Measurements from ENCODE around the gene KRTAP12-3.
"Not testable (repeated sequence)": the region's sequence is repeated elsewhere in the genome, so short reads cannot be mapped to it uniquely, and the experiment has no call there.

KRTAP12-3 gene

GRCh38 chr21:44684077-44684476, 26.3 kb downstream of the KRTAP12-3 start:
- DNase-seq (ENCODE audit: low read depth in 1 of 2, low spot score in 1 of 2): no peak

DNA sequence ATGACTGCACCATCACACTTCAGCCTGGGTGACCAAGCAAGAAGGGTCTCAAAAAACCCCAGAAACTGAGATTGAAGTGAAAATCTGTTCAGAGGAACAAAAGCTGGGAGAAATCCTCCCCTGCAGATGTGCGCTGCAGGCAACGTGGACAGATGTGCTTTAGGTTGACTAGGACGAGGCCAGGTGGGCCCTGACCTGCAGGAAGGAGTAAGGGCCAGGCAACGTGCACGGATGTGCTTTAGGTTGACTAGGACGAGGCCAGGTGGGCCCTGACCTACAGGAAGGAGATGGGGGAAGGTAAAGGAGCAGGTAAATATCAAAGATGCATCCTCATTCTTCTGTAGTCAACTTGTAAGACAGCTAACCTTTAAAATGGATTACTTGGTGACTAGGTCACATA, 26.8 kb downstream of the KRTAP12-3 start:
- DNase-seq (ENCODE audit: low read depth in 1 of 2, low spot score in 1 of 2): no peak

GRCh38 chr21:44685050-44685449, 27.3 kb downstream of the KRTAP12-3 start:
- DNase-seq (ENCODE audit: low read depth in 1 of 2, low spot score in 1 of 2): not testable (repeated sequence)

DNA sequence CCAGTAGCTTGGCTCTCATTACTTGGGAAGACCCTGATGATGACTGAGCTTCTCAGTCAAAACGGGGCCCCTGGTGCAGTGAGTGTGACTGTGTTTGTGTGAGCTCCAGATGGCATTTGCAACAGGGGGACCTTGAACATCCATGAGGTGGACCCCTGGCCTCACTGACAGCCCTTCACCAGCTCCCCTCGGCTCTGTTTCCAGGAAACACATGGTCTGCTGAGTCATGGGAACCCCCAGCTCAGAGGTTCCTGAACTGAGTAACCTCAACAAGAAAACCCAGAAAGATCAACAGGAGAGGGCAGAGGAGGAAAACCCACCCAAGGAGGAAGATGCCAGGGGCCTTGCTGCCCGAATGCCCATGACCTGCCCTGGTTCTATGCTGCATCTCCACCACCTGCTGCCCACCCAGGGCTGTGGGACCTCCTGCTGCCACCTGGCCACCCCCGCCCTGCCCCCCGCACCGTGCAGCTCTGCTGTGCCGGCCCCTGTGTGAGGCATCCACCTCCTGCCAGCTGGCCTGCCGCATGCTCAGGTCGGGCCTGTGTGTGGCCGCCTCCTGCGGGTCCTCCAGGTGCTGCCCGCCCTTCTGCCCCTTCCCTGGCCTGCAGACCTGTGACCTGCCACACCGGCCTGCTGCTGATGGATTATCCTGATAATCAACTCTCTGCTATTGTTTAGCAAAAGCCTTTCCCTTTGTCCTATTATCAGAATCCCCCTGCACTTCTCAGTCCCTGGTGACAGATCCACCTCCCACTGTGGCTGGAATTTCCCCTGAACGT, 28.5 kb downstream of the KRTAP12-3 start:
- no peak for DNase-seq (ENCODE audit: low read depth in 1 of 2, low spot score in 1 of 2)

DNA sequence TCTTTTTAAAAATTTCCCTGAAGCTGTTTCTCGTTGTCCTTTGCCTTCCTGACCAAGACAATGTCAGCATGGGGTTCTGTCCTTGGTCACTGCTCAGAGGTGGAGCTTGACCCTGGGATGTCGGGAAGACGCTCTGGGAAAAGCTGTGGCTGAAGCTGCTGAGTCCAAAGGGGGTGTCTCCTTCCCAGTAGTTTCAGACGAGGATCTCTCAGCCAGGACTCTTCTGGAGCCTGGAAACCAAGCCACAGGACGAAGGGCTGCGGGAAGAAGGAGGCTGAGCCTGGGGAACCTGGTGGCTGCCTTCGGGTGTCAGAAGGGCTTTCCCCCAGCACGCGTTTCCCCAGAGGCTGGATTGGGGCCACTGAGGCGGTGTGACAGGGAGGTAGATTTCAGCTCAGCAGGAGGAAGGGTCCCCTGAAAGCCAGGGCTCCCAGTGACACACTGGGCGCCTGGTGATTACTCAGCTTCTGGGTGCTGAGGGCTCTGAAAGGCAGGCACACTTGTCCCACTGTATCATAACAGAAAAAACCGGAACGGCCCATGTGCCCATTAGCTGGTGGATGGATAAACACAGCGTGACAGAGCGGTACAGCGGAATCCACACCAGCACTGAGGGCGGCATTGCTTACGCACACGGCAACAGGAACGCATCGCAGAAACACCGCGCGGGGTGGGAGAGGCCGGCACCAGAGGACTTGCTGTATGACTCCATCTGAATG, 29.3 kb downstream of the KRTAP12-3 start:
- DNase-seq (ENCODE audit: low read depth in 1 of 2, low spot score in 1 of 2): no peak

DNA sequence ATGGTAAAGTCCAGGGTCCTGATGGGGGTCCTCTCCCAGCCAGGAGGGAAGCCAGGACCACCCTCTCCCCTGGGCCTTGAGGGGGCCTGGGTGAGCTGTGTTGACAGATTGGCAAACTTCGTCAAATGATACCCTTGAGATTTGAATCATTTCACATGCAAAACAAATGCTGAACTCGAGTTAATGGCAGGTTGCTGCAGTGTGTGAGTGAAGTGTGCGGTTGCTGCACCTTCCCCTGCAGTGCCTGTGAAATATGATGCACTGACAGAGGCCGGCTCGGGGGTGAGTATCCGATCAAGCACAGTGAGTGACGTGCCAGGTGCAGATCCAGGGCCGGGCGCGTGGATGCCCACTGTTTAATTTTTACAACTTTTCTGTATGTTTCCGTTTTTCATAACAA, 29.9 kb downstream of the KRTAP12-3 start:
- no peak for DNase-seq (ENCODE audit: low read depth in 1 of 2, low spot score in 1 of 2)

DNA sequence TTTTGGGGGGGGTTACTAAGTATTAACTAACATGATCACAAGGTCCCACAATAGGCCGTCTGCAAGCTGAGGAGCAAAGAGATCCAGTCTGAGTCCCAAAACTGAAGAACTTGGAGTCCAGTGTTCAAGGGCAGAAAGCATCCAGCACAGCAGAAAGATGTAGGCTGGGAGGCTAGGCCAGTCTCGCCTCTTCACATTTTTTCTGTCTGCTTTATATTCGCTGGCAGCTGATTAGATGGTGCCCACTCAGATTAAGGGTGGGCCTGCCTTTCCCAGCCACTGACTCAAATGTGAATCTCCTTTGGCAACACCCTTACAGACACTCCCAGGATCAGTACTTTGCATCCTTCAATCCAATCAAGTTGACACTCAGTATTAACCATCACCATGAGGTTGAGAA, 32.0 kb downstream of the KRTAP12-3 start:
- DNase-seq (ENCODE audit: low read depth in 1 of 2, low spot score in 1 of 2): not testable (repeated sequence)

- no peak for DNase-seq (ENCODE audit: low read depth in 1 of 2, low spot score in 1 of 2)
Measured at GRCh38 chr21:44691686-44692085, 34.0 kb downstream of the KRTAP12-3 start.

GRCh38 chr21:44692798-44693512, 35.2 kb downstream of the KRTAP12-3 start:
- no peak for DNase-seq (ENCODE audit: low read depth in 1 of 2, low spot score in 1 of 2)

DNA sequence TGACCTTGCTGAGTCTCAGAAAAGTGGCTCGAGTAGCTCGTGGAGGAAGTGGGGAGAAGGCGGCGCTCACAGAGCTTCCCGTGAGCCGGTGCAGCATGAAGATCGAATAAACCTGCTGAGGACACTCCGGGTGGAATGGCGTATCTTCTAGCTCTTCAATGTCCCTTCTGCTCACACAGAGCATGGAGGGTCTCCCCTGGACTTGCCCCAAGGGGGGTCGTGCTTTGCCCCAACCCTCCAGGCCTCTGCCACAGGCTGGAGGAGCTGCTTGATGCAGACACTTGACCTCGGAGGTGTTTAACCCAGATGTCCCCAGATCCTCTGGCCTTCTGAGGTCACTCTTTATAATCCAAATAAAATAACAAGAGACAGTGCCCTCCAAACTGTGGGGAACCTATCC, 37.0 kb downstream of the KRTAP12-3 start:
- no peak for DNase-seq (ENCODE audit: low read depth in 1 of 2, low spot score in 1 of 2)

DNA sequence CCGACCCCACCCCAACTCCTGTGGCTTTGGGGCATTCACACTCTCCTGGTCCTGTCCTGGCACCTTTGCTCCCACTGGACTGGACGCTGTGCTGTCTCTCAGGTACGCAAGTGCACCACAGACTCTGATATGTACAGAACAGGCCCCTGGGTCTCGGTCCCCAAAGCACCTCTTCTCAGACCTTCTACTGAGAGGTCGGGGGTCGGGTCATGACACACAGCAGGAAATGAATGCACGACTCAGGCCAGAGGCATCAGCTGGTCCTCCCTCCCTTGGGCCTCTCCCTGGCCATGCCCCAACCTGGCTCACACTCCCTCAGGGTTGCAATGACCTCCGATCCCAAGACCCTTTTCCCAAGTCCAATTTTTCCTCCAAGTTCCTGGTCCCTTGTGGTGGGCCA, 37.5 kb downstream of the KRTAP12-3 start:
- no peak for DNase-seq (ENCODE audit: low read depth in 1 of 2, low spot score in 1 of 2)

GRCh38 chr21:44695641-44696040, 37.9 kb downstream of the KRTAP12-3 start:
- no peak for DNase-seq (ENCODE audit: low read depth in 1 of 2, low spot score in 1 of 2)

- DNase-seq (ENCODE audit: low read depth in 1 of 2, low spot score in 1 of 2): no peak
Measured at GRCh38 chr21:44696572-44696971, 38.8 kb downstream of the KRTAP12-3 start.

DNA sequence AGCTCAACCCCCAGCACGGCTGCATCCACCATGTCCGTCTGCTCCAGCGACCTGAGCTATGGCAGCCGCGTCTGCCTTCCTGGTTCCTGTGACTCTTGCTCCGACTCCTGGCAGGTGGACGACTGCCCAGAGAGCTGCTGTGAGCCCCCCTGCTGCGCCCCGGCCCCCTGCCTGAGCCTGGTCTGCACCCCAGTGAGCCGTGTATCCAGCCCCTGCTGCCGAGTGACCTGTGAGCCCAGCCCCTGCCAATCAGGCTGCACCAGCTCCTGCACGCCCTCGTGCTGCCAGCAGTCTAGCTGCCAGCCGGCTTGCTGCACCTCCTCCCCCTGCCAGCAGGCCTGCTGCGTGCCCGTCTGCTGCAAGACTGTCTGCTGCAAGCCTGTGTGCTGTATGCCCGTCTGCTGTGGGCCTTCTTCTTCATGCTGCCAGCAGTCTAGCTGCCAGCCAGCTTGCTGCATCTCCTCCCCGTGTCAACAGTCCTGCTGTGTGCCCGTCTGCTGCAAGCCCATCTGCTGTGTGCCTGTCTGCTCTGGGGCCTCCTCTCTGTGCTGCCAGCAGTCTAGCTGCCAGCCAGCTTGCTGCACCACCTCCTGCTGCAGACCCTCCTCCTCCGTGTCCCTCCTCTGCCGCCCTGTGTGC, 39.6 kb downstream of the KRTAP12-3 start, which contains the start of gene KRTAP10-12:
Gene KRTAP10-12, plus strand, starts transcription at position 1 of the 639 bp plus-strand sequence. Its CDS starts 30 bp downstream, at position 31.
- not testable (repeated sequence) for DNase-seq (ENCODE audit: low read depth in 1 of 2, low spot score in 1 of 2)

GRCh38 chr21:44697811-44698734, 40.3 kb downstream of the KRTAP12-3 start:
- DNase-seq (ENCODE audit: low read depth in 1 of 2, low spot score in 1 of 2): no peak

DNA sequence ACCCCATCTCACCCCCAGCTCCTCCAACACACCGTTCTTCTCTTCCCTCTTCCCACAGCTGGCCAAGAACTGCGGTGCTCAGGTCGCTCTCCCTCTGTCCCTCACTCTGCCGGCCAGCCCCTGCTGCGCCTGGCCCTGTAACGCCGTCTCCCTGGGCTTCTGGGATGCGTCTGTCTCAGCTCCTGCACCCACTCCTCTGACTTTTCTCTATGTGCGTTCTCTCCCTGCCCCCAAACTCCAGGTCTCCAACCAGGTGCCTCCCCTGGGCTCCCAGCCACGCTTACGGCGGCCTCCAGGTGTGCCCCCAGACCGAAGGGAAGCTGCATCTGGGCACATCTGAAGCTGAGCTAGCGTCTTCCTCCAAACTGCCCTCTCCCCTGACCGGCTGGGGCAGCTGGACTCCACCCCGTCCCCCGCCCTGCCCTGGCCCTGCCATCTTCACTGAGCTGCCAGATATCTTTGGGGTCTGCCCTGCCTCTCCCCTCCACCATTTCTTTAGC, 41.8 kb downstream of the KRTAP12-3 start:
- no peak for DNase-seq (ENCODE audit: low read depth in 1 of 2, low spot score in 1 of 2)

GRCh38 chr21:44700101-44701022, 42.6 kb downstream of the KRTAP12-3 start:
- DNase-seq (ENCODE audit: low read depth in 1 of 2, low spot score in 1 of 2): no peak

GRCh38 chr21:44701023-44701400, 43.3 kb downstream of the KRTAP12-3 start:
- DNase-seq (ENCODE audit: low read depth in 1 of 2, low spot score in 1 of 2): no peak

- DNase-seq (ENCODE audit: low read depth in 1 of 2, low spot score in 1 of 2): no peak
Measured at GRCh38 chr21:44701541-44701940, 43.8 kb downstream of the KRTAP12-3 start.
